WTC11 (cell line): Measurements from ENCODE around the gene FBH1.

Experiments
- ATF2 ChIP-seq: sonication (generic); formaldehyde crosslinking; IDR thresholded peaks from 2 replicates; pipeline ENCODE4 v1.8.1; 2022; ENCODE audit warnings: low read depth, missing genetic modification reagents, borderline replicate concordance
- FOXP4 ChIP-seq: sonication (generic); formaldehyde crosslinking; IDR thresholded peaks from 2 replicates; pipeline ENCODE4 v1.8.0; 2022; ENCODE audit warnings: mild to moderate bottlenecking, missing genetic modification reagents
- ZNF416 ChIP-seq: fragments of 250-450 bp; sonication (Bioruptor Pico); IDR thresholded peaks from 2 replicates; pipeline ENCODE4 v1.9.0; 2021; ENCODE audit warnings: mild to moderate bottlenecking, inconsistent platforms
- TF ChIP-seq, protein P1 (sequence below): fragments of 200-600 bp; IDR thresholded peaks from 2 replicates; pipeline ENCODE4 v1.8.0; 2022; ENCODE audit warnings: antibody characterized with exemption
- TF ChIP-seq, protein P2 (sequence below): sonication (generic); formaldehyde crosslinking; IDR thresholded peaks from 2 replicates; pipeline ENCODE4 v1.8.1; 2023; ENCODE audit warnings: mild to moderate bottlenecking, missing genetic modification reagents, moderate library complexity

DNA sequence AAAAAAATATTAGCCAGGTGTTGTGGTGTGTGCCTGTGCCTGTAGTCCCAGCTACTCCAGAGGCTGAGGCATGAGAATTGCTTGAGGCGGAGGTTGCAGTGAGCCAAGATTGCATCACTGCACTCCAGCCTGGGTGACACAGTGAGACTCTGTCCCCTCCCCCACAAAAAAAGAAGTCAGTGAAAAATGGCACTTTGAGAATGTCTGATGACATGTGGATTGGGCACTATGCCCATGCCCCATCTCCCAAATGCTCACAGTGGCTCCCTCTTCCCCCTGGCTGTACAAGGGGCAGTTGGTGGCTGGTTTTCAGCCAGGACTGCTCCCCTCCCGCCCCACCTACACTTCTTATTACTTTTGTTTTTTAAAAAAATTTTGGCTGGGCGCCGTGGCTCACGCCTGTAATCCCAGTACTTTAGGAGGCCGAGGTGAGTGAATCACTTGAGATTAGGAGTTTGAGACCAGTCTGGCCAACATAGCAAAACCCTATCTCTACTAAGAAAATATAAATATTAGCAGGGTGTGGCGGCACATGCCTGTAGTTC is 61.2 kb downstream of the FBH1 start:
- TF ChIP-seq, protein P1, sequence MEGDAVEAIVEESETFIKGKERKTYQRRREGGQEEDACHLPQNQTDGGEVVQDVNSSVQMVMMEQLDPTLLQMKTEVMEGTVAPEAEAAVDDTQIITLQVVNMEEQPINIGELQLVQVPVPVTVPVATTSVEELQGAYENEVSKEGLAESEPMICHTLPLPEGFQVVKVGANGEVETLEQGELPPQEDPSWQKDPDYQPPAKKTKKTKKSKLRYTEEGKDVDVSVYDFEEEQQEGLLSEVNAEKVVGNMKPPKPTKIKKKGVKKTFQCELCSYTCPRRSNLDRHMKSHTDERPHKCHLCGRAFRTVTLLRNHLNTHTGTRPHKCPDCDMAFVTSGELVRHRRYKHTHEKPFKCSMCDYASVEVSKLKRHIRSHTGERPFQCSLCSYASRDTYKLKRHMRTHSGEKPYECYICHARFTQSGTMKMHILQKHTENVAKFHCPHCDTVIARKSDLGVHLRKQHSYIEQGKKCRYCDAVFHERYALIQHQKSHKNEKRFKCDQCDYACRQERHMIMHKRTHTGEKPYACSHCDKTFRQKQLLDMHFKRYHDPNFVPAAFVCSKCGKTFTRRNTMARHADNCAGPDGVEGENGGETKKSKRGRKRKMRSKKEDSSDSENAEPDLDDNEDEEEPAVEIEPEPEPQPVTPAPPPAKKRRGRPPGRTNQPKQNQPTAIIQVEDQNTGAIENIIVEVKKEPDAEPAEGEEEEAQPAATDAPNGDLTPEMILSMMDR: no peak
- TF ChIP-seq FOXP4 (CRISPR knock-in tag) (no peak), ZNF416 (CRISPR knock-in tag) (no peak), ATF2 (CRISPR knock-in tag) (no peak)
- TF ChIP-seq, protein P2, sequence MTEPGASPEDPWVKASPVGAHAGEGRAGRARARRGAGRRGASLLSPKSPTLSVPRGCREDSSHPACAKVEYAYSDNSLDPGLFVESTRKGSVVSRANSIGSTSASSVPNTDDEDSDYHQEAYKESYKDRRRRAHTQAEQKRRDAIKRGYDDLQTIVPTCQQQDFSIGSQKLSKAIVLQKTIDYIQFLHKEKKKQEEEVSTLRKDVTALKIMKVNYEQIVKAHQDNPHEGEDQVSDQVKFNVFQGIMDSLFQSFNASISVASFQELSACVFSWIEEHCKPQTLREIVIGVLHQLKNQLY (CRISPR knock-in tag): no peak
